Suppressor macrophage treated with lipopolysaccharide for 4 hours (primary cell): ENCODE measurements around the gene WNT3A.
"Not testable (repeated sequence)": the region's sequence is repeated elsewhere in the genome, so short reads cannot be mapped to it uniquely, and the experiment has no call there.

Source experiments
- DNase-seq: peaks from one replicate; pipeline ENCODE4 v3.0.0-alpha.2; 2020

The WNT3A gene

DNA sequence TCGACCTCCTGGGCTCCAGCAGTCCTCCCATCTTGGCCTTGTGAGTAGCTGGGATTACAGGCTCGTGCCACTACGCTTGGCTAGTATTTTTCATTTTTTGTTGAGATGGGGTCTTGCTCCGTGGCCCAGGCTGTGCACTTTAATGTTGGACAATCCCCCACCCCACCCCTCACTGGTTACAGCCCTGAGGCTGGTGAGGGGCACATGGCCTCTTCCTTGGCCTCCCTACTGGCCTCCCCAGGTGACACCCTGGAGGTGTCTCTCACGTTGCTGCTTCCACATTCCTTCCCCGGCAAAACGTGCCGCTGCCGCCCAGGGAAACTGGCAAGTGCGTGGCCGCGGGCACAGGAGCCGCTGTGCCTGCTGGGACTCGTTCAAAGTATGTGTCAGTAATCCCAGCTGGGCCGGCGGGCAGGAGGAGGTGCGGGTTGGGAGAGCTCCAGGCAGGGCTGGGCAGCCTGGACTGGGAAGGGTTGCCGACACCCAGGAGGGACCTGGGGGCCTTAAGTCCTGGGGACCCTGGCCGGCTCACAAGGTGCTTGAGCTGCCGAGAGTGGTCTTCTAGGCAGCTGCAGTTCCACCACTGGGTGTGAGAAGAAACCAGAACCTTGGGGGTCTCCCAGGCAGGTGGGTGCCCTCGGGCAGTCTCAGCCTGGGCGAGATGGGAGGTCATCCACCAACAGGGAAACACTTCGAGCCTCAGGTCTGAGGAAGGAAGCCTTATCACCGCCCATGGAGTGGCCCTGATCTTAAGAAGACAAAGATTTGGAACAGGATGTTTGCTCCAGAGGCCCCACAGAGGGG, 6.5 kb downstream of the WNT3A start:
- DNase-seq, result no peak

DNA sequence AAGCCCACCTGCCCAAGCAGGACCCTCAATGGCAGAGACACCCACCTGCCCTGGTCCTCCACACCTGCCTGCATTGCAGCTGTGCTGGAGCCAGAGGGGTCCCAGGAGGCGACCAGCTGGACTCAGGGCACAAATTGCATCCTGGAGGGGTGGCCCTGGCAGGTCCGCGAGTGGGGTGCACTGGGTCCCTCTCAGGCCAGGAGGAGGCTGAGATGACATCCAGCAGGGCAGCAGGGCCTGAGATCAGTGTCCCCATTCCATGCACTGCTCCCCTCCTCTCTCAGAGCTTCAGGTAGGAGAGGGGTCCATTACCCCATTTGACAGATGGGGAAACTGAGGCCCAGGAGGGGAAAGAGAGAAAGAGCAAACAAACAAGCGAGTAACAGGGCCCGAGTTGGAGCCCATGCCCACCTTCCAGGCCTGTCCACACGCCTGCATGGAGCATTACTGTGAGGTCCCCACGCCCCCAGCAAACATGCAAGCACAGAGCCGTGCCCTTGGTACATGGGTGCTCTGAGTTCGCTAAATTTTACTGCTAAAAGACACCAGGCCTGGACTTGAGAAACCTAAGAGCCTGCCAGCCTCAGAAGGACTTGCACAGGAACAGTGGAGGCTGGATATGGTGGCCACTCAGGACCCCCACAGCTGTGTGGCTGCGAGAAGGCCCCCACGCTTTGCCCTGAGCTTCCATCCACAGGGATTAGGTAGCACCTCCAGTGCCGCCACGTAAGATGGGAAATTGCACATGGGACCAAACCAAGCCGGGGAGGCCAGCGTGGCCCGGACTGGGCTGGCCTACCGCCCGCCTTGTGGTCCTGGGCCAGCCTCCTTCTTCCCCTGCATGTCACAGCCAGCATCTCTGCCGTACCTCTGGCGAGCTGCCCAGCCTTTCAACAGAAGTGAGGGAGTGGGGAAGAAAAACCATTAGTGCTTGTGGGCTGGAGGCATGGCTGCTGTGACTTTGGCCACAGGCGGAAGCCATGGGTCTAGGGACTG, 7.4 kb downstream of the WNT3A start:
- DNase-seq, result no peak

DNA sequence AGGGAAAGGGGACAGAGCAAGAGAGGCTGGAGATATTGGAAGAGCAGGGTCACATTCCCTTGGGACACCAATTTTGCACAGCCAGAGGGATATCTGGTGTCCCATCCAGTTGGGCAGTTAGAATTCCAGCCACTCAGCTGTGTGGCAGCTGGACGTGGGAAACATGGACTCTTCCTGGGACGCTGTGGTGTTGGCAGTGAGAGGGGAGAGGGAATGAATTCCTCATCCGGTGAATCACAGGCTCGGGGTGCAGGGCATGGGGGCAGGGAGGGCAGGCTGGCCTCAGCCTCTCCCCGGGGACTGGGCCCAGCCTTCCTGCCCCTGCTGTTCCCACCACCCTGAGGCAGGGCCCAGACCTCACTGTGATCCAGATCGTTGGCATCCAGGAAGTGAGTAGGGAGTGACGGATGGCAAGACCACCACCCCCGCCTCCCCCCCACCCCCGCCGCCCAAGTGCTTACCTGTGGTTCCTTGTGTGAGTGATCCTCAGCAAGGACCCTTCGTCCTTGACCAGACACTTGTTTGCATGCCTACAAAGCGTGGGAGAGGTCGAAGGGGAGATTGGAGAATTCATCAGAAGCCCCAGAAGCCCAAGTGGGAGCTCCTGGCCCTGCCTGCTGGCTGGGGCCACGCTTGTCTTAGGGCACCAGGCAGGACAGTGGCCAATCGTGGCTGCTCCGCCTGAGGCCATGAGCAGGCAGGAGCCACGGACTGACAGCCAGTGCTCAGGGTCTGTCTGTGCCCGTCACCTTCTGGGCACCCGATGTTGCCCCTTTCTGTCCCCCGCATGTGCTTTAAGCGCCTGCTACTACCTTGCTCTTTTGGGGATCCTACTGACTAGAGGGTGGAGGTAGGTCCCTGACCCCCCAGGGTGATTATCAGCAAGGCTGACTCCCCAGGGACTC, 8.7 kb downstream of the WNT3A start:
- no peak for DNase-seq

DNA sequence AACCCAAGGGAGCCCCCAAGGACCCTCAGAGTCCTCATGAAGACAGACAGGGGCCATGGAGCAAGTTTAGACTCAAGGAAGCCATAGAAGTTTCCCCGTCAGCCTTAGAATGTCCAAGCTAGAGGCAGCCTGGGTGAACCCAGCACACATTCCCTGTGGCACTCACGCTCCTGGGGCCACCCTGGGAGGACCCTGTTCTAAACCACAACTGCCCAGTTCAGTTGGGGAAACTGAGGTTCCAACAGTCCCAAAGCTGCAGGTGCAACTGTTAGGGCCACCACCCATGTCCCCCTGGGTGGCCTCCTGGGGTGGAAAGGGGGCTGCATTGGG, 9.3 kb downstream of the WNT3A start:
- no peak for DNase-seq

DNA sequence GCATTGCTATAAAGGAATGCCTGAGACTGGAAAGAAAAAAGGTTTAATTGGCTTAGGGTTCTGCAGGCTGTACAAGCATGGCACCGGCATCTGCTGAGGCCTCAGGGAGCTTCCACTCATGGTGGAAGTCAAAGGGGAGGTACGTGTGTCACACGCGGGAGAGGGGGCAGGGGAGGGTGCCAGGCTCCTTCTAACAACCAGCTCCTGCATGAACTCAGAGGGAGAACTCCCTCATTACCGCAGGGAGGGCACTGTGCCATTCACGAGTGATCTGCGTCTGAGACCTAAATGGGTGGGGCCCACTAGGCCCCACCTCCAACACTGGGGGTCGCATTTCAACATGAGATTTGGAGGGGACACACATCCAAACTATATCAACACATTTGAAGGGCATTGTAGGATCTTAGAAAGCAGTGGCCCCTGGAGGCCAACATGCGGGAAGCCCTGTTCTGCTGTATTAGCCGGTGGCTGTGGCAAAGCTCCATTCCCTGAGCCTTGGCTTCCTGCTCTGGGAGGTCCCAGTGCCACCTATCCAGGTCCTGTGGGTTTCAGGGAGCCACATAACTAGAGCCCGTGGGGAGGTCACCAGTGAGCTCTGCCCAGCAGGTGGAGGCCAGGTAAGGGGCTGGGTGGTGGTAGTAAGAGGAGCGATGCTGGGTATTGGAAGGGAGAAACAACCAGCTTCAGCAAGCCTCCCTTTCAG, 10.0 kb downstream of the WNT3A start:
- DNase-seq, result no peak

DNA sequence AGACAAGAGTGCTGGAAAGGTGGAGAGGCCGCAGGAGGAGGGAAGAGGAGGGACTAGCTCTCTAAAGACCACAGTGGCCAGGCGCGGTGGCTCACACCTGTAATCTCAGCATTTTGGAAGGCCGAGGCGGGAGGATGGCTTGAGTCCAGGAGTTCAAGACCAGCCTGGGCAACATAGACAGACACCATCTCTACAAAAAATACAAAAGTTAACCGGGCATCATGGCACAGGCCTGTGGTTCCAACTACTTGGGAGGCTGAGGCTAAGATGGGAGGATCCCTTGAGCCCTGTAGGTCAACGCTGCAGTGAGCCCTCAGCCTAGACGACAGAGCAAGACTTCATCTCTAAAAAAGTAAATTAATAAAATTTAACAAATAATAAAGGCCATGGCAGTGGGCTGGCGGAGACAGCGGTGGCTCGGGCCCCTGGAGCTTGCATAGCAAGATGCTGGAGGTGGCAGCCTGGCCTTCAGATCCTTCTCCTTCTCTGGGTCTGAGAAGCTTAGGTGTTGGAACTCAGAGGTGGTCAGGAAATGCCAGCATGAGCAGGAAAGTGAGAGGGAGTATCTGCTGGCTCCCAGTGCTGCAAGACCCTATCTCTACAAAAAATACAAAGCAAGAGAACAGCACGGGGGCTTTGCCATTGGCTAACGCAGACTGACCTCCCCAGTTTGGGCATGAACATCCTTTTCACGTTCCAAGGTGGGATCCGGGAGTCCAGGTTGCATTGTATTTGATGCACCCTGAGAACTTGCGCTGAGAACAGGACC, 10.7 kb downstream of the WNT3A start:
- no peak for DNase-seq

DNA sequence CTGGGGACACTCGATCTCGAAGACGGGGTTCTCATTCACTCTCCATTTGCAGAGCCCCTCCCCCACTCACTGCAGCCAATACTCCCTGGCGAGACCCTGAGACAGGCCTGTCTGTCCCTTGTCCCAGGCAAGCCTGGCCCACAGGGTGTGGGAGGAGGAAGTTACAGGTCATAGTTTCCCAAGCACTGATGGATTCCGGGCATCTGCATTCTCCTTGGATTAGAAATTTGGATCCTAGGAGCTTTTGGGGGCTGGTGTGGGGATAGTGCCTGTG, 11.3 kb downstream of the WNT3A start:
- DNase-seq, result no peak

DNA sequence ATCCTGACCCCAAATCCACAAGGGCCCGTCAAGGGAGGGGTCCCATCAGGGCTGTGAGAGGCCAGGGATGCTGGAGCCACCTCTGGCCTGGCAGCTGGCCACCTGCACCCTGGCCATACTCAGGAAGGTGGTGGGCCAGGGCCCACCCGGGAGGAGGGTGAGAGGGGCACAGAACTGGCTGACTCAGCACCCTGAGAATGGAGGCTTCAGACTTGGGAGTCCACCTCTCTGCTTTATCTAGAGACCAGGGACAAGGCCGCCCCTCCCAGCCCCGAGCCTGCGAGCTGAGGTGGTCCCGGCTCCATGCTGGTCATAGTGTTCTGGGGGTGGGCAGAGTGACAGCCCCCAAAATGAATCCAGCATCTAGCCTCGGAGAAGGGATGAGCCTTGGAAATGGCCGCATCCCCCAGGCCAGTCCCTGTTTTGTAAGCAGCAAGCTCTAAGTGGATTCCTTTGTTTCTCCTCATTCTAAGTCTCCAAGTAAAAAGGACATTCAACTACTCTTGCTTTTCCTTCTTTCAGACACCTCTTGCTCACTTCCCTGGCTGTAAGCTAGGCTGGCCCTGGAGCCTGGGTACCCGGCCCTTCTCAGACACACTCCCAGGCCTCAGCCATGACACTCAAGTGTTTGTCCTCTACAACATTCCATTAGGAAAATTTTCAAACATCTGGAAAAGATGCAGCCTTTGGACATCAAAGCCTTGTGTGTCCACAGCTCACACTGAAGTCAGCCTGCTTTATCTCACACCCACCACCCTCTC, 12.3 kb downstream of the WNT3A start:
- no peak for DNase-seq

DNA sequence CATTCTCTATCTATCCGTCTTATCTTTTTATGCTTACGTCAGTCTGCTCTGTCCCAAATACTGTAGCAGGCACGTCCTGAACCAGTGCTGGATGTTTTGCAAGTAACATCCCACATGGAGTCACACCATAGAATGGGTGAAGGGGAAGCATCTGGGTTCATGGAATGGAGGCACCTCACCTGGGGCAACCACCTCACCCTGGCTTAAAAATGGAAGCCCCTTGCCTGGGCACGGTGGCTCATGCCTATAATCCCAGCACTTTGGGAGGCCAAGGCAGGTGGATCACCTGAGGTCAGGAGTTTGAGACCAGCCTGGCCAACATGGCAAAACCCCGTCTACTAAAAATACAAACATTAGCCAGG, 12.9 kb downstream of the WNT3A start:
- DNase-seq, result not testable (repeated sequence)

DNA sequence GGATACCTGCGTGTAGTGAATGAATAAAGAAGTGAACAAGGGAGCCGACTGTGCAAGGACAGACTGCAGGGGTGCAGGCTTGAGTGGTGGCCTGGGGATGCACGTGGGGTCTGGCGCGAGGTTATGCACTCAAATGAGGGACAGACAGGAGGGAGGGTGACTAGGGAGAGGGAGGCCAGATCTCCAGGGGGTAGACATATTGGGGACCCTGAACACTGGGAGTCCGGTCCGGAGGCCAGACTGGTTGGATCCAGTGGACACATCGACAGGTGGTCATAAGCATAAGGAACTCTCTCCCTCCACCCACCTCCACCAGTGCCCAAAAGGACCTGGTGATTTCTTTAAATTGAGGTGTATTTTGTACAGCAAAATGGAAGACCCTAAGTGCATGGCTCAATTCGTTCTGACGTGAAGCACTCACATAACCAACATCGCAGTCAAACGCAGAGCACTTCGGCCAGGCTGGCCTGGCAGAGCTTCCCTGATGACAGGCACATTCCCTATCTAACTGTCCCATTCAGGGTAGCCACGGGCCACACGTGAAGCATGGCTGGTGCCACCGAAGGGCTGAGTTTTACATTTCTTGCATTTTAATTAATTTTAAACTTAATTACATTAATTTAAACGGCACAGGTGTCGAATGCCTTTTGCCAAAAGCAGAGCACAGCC, 14.0 kb downstream of the WNT3A start:
- DNase-seq, result no peak

DNA sequence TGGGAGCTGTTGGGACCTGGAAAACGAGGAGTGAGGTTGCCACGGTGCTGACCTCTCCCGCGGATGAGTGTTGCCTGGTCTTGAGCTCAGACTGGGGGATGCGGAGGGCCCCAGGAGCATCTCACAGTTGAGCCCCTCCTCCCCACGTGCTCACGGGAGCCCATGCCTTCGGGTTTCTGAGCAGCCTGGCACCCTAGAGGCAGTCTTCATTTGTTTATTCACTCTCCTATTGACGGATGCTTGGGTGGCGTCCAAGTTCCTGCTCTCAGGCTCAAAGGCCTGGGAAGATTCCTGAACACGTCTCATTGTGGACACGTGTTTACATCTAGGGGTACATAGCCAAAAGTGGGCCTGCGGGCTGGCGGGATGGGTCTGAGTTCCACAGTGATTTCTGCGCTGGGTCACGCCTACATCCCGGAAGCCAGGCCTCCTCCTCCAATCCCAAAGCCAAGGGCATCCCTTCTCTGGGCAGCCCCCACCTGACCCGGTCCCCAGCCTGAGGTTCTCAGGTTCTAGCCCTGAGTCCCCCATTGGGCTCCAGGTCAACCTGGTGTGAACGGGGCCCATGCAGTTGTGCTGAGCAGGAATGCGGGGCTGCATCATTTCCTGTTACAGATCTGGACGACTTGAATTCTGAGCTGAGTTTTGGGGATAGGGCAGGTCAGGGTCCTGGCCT, 14.7 kb downstream of the WNT3A start:
- DNase-seq, result no peak

DNA sequence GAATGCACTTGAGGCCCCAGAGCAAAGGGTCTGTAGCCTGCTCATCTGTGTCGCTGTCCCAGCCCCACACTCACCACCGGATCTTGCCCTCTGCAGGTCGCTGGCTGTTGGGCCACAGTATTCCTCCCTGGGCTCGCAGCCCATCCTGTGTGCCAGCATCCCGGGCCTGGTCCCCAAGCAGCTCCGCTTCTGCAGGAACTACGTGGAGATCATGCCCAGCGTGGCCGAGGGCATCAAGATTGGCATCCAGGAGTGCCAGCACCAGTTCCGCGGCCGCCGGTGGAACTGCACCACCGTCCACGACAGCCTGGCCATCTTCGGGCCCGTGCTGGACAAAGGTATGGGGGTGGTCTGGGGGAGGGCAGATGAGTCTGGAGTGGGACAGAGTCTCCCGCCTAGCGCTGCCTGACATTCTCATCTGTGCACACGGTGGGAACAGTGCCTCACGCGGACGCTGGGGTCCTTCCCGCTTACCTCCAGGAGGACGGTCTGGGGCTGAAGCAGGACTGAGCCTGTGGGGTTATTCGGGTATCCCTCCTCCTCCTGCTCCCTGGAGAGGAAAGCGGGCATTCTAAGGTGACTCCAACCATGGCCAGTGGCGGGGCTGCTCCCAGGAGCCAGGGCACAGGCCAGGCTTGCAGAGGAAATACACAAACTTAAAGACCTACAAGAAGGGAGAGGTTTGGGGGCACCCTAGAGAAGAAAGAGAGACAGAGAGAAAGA, 15.9 kb downstream of the WNT3A start:
- DNase-seq, result no peak

DNA sequence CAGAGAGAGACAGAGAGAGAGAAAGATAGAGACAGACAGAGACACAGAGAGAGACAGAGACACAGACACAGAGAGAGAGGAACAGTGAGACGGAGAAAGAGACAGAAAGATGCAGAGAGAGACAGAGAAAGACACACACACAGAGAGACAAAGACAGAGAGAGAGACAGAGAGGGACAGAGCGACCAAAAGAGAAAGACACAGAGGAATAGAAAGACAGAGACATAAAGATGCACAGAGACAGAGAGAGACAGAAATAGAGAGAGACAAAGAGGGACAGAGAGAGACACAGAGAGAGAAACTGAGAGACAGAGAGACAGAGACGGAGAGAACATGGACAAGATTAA, 16.5 kb downstream of the WNT3A start:
- DNase-seq, result no peak

DNA sequence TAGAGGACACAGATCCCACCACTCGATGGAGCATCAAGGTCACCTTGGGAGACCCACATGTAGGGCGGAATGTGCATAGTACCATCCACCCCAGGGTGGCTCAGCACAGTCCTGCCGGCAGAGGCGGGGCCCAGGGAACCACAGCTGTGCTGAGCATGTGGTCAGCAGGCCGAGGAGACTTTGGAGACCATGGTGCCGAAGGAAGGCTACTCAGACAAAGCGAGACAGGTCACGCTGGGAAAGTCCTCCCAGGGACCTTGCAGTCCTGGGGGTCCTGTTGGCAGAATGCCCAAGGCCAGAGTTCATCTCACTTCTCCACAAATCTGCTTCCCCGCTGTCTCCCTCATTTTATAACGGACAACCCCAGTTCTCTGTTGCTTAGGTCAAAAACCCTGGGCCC, 22.5 kb downstream of the WNT3A start:
- no peak for DNase-seq

DNA sequence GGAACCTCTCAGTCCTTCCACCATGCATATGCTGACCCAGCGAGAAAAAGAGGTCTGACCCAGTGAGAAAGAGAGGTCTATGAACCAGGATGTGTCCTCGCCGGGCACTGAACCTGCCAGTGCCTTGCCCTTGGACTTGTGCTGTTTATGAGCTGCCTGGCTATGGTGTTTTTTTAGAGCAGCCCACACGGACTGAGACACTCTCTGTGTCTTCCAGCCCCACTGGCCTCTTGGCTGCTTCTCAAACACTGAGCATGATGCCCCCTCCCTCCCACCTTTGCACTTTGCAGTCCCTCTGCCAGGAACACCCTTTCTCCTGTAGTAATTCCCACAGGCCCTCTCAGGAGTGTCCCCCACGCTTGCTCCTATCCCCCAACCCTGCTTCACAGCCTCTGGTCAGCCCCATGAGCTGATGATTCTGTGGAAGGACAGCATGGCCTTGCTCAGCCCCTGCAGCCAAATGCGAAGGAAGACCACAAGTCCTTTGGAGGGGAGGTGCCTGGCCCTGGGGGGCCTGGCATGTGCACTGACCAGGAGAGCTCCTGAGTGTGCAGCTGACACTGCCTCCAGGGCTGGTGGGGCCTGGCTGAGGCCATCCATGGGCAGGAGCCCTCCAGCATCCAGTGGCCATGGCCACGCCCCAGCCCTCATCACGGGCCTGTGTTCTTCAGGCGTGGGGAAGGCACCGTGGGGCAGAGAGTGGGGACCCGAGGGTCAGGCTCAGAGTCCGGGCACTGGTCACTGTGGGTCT, 23.8 kb downstream of the WNT3A start:
- DNase-seq, result no peak

DNA sequence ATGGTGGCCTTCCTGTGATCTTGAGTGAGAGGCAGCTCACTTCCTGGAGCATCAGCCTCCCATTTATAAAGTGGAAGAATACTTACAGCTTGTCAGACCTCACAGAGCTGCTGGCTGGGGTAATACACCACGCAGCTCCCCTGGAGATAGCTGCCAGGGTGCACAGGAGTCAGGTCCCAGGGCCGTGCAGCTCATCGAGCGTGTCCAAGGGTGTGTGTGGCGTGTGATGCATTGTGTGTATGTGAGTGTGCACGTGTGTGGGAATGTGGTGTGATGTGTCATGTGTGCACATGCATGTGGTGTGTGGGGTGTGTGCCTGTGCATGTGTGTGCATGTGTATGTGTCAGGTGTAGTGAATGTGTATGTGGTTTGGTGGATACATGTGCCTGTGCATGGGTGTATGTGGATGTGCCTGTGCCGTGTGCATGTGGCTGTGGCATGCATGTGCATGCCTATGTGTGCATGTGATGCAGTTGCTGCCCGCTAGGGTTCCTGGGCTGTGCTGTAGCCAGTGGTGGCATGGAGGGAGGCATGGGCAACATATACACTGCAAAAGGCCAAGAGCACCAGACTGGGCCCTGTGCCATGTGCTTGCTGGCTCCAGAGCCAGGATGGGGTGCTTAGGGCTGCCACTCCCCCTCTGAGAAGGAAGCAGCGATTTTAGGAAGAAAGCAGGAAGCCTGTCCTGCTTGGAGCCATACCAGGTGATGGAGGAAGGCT, 24.6 kb downstream of the WNT3A start:
- DNase-seq, result no peak

DNA sequence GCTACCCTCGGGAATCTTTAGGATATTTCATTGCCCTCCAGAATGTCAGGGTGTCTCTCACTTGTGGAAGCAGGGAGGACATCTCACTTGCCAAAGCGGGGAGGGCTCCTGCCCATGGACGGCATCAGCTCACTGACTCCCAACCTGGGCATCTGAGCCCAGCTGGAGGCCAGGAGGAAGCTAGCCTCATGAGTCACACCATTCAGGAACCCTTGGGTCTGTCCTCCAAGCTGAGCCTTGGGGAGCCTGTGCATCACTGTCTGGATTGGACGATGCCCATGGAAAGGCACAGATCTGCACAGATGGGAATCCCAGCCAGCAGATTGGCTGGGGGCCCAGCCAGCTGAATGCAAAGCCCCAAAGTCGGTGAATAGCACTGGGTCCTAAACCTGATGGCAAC, 25.2 kb downstream of the WNT3A start:
- DNase-seq, result no peak

DNA sequence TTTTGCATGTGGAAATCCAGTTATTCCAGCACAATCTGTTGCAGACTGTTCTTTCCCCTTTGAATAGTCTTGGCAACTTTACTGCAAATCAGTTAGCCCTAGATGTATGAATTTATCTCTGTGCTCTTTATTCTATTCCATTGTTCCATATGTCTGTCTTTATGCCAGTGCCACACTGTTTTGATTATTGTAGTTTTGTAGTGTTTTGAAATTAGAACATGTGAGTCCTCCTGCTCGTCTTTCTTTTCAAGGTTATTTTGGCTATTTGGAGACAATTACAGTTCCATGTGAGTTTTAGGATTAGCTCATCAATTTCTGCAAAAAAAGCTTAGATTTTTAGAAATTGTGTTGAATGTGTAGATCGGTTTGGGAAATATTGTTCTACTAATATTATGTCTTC, 26.6 kb downstream of the WNT3A start:
- DNase-seq, result no peak
